ENCODE measurements around the gene AIFM2.
"Not testable (repeated sequence)": the region's sequence is repeated elsewhere in the genome, so short reads cannot be mapped to it uniquely, and the experiment has no call there.

AIFM2 gene

DNA sequence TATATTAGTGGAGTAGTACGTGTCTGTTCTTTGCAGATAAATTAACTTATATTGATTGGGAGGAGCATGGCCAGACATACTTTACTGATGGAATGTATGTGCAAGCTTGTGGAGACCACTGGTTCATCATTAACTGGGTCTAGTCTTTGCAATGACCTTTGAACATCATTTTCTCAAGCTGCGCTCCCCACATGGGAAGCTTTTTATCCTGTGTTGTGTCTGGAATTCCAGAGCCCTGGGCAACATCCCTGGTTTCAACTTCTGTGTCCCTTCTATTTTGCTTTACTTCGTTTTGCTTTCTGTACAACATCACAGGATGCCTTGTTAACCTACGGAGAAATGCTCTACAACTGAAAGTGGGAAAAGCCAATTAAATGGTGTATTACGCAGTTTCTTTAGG is 41.7 kb downstream of the AIFM2 start:
- no peak for DNase-seq

DNA sequence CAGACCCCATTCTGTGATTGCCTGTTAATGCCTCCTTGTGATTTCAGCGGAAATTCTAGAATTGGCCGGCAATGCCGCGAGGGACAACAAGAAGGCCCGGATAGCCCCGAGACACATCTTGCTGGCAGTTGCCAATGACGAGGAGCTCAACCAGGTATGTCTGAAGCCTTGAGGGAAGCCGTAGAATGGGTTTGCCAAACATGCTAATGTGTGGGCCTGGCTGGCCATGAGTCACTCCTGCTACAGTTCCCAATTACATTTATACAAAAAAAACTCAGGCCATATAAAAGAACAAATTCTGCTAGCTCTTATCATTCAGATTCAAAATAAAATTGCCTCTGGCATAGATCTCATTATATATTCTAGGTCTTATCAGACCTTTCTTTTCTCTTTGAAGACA is 42.6 kb downstream of the AIFM2 start:
- no peak for DNase-seq

DNA sequence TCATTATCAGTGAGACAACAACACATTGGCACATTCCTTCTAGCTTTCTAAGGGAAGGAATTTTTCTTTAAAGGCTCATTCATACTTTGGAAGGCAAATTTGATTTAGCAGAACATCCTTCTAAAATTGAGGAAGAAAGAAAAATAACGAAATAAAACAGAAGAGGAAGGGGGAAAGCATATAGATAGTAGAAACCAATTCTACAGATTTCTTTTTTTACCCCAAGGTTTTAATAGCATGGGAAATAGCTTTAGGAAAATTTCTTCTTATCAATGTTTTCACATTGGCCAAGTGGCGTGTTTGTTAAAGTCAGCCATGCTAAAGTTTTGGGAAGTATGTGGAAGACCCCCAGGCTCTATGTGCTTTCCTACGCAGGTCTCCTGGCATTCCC is 44.3 kb downstream of the AIFM2 start:
- no peak for DNase-seq

DNA sequence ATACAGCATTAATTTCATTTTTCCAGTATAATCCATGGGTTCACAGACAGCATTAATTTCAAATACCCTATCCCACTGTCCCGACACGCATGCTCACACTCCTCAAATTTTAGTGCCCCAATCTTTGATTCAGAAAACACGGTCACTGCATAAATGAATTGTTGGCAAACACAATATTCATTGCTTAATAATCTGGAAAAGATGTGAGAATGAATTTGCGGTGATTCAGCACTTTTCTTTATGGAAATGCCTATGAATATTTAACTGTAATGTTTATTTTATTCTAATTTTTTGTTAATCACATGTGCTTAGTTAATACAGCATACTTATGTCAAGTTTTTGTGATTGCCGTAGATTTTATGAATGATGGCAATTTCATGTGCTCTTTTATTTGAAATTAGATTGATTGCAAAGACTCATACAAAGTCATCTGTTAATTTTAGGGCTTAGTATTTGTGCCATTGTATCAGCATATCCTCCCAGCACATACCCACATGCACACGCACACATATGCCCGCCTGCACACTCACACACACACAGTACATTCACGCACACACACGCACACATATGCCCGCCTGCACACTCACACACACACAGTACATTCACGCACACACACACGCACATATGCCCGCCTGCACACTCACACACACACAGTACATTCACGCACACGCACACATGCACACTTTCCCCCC is 44.9 kb downstream of the AIFM2 start:
- no peak for DNase-seq

DNA sequence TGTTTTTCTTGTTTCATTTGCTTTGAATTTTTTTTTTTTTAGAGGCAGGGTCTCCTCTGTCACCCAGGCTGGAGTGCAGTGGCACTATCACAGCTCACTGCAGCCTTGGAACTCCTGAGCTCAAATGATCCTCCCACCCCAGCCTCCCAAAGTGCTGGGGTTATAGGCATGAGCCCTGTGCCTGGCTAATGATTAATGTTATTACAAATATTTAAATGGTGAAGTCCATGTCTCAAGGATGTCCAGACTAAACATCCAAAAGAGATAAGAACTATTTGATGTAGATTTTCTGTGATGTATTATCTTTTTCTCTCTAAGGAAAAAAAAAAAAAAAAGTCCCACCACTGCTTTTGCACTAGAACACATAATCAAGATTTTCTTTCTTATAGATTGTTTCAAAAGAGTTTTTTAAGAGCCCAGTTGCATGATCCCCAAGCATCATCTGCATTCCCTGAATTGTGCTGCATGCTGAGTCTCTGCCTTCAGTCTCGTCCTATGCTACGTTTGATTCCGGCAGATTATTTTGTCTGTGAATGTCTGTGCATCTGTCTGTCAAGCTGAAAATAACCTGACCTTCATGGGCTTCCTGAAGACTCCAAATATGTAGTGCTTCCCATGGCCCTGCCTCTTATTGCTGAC is 46.5 kb downstream of the AIFM2 start:
- DNase-seq, result no peak

DNA sequence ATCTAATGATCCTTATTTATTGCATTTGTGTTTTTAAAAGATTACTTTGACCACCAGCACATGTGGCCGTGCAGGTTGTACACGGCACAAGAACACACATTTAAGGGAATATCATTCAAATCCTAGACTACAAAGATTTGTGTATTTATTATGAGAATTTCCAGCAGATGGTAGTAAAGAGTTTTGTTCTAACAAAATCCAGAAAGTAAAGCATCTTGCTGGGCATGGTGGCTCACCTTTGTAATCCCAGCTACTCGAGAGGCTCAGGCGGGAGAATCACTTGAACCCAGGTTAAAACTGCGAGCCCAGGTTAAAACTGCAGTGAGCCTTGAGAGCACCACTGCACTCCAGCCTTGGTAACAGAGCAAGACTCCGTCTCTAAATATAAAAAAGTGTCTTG is 48.4 kb downstream of the AIFM2 start:
- no peak for DNase-seq

DNA sequence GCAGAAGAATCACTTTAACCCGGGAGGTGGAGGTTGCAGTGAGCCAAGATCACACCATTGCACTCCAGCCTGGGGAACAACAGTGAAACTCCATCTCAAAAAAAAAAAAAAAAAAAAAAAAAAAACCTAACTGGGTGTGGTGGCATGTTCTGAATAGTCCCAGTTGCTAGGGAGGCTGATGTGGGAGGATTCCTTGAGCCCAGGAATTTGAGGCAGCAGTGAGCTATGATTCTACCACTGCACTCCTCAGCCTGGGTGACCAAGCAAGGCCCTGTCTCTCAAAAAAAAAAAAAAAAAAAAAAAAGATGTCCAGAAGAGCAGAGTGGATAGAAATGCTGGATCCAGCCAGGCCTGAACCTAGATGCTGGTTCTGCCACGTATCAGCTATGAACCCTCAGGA is 51.8 kb downstream of the AIFM2 start:
- not testable (repeated sequence) for DNase-seq

DNA sequence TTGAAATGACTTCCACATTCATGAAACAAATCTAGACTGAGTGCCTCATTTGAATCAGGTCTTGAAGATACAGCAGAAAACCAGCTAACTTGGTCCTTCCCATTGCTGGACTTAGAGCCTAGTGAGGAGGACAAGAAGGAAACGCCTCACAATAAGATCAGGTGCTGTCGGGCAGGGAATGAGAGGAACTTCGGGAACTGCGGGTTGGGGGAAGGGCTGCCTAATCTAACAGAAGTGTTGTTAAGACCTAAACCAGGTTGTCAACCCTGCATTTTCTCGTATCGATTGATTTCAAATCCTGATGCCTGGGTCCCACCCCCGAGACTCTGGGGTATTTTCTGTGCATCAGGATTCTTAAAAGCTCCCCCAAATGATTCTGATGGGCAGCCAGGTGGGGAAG is 53.7 kb downstream of the AIFM2 start:
- DNase-seq, result no peak

DNA sequence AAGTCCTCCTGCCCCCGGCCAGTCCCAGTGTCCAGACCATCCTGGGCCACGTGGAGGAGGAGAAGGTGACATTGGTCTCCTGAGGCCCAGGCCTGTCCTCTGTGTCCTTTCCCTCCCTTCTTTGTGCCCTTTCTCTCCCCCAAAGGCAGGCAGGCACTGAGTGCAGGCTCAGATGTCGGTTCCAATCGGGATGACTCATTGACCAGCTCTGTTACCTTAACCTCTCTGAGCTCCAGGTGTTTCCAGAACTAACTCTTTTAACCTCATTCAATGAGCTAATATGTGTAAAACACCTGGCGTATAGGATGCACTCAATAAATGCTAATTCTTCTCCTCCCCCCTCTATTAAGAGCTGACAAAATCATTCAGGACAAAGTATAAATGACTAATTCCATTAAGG is 54.3 kb downstream of the AIFM2 start:
- DNase-seq, result no peak

DNA sequence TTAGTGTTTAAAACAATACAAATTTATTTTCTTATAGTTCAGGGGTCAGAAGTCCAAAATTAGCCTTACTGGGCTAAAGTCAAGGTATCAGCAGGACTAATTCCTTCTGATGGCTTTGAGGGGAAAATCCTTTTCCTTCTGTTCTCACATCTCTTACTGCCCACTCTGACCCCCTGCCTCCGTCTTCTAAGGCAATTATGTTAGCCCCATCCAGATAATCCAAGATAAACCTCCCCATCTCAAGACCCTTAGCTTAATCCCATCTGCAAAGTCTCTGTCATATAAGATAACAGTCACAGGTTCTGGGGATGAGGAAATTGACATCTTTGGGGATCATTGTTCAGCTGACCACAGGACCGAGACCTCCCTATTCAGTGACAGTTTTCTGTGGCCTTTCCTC is 57.7 kb downstream of the AIFM2 start:
- DNase-seq, result no peak

DNA sequence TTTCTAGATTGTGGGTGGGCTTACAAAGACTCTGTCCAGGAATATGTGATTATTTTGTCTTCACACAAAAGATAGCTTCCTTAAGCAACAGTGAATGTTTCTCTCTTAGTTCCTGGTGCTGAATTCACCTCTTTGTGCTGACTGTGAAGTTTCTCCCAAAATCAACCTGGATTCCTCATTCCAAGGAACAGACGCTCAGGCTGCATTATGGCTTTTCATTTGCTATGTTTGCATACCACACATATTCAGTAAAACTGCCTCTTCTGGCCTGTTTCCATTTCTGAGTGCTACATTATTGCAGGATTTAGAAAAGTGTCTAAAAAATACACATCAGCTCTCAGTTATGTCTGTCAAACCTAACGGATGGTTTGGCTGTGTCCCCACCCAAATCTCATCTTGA is 58.5 kb downstream of the AIFM2 start:
- no peak for DNase-seq

DNA sequence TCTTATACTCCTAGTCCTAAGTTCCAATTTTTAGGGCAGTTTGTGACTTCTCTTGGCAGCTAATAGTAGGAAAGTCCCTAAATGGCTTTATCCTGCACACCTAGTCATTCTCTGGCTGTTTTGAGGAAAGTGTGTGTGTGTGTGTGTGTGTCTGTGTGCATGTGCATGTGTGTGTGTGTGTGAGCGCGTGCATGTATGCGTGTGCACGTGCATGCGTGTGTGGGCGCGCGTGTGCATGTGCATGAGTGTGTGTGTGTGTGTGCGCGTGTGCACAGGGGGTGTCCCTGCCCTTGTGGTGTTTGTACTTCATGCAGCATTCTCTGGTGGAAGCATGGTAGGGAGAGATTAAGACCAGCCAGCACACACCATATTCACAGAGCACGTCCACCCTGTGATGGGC is 61.8 kb downstream of the AIFM2 start:
- DNase-seq, result no peak

DNA sequence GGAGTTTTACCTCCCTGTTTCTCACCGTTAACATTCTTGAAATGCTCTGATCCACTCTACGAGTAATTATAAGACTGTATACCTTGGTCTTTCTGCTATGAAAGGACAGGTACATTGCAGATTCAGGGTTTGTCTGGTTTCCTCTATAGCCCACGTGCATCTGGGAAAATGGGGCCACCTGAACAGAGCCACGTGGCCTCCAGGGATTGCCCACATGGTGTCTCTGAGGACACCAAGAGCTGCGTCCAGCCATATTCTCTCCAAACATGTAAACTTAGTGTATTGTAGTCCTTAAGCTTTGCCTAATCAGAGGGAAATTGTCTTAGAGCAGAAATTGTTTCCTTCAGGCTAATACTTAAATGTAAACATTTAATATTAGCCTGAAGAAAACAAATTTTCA is 63.3 kb downstream of the AIFM2 start:
- DNase-seq, result no peak

DNA sequence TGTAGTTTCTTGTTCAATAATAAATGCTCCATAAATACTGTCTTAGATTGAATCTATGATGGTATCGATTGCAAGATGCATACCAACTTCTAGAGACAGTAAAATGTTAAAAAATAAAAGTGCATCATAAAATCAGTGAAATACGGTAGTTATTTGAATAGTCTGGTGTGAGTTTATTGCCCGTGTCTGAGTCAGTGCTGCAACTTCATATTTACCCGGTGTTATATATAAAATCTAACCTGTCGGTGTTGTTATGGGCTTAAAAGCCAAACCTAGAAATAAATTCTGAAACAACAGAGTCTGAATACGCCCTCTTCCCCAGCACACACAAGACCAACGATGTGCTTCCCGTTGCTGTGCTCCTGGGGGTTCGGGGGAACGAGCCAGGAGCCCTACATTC is 63.7 kb downstream of the AIFM2 start:
- no peak for DNase-seq

DNA sequence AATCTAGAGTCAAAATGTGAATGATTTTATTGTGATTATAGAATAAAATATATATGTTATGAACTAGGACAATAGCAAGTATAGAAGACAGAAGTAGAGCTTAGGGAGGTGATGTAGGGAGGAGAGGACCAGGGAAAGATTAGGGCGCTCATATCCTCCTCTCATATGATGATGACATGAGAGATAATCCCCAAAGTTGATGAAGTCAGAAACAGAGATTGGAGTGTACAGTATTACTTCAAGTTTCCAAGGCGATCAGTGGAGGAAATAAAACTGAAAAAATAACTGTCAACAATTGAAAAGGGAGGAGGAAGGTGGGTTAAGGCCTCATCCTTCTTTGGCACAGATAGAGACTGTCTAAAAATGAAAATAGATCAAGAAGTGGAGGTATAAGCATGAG is 65.0 kb downstream of the AIFM2 start:
- DNase-seq, result no peak

DNA sequence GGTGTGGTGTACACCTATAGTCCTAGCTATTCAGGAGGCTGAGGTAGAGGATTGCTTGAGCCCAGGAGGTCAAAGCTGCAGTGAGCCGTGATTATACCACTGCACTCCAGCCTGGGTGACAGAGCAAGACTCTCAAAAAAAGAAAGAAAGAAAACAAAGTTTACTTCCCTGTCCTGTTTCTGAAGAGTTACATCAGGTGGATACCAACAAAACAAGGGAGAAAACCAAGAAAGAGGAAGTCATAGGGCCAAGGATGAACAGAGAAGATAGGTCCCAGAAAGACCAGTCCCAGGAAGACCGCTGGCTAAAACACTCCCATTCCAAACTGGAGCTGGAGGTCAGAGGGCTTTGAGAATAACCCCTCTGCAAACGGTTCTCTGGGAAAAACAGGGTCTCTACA is 66.4 kb downstream of the AIFM2 start:
- DNase-seq, result no peak

DNA sequence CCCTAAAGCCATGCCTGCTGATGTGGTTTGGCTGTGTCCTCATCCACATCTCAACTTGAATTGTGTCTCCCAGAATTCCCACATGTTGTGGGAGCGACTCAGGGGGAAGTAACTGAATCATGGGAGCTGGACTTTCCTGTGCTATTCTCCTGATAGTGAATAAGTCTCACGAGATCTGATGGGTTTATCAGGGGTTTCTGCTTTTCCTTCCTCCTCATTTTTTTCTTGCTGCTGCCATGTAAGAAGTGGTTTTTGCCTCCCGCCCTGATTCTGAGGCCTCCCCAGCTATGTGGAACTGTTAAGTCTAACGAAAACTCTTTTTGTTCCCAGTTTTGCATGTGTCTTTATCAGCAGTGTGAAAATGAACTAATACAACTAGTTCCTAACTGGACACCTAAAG is 68.1 kb downstream of the AIFM2 start:
- DNase-seq, result no peak

DNA sequence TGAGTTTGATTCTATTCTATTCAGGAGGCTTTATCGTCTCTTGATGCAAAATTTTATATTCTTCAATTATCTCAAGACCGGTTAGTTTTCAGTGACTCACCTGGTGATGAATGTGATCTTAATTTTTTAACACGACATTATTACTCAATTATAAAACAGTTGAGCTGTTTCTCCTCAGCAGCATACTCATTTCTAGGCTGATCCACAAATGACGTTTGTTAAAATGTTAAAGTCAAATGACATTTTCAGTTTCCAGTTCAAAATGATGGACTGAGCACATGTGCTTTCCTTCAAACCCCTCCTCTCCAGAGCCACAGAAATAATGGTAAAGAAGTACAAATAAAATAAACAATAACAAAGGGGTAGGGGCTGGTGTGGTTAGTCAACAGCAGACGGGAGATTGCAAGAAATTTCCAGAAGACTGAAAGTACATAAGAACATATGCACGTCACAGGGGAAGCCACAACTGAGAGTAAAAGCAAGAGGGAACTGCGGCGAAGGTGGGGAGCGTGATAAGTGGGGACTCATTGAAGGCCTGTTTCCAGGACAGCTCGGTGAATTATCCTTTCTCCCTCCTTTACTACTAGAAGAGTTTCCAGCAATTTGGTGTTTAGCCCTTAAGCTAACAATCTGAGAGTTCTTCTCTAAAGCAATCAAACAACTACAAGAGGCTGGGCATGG is 69.1 kb downstream of the AIFM2 start:
- DNase-seq, result no peak

Measured in activated CD8-positive, alpha-beta memory T cell treated with anti-CD3 and anti-CD28 coated beads, Interleukin-2, amount 50 U/mL, for 4 hours (primary cell).